ENCODE measurements around the gene SH3BGRL. TPM values are rescaled to one million over a fixed set of nuclear protein-coding genes. Genes with fewer than 3 reads are reported as not detected.

The SH3BGRL gene
- total RNA-seq, 6 experiments from 2014 or later: 12.4 to 35.3 (median 23.5) TPM

DNA sequence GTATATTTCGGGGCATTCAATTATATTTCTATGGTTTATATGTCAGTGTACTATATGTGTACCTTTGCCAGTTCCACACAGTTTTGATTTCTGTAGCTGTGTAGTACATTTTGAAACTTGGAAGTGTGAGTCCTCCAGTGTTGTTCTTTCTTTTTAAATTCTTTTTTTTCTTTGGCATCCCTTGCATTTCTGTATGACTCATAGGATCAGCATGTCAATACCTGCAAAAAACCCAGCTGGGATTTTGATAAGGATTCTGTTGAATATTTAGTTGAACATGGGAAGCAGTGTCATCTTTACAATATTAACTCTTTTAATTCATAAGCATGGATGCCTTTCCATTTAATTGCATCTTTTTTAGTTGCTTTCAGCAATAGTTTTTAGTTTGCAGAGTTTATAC lies 100.0 kb downstream of the SH3BGRL start:
- intact Hi-C loops (cut with DNase I): no loop called here
- 43% methylated on average over 1 of the region's 1 CpG for WGBS (ENCODE audit: insufficient coverage, low coverage, low lambda C conversion rate, missing lambda C conversion rate)
- ATAC-seq (no peak), DNase-seq (no peak)
- Histone ChIP-seq H3K9me3 (no peaks in the 10 kb centered on the region), H3K4me3 (no peak overlapping the region), H3K27ac (no peak overlapping the region), H3K27me3 (no peaks in the 10 kb centered on the region), H3K4me1 (no peaks in the 10 kb centered on the region), H3K36me3 (no peaks in the 10 kb centered on the region)
- TF ChIP-seq CTCF (IDR thresholded peaks at IDR 0.05) (no peak), POLR2A (IDR thresholded peaks at IDR 0.05) (no peak)

- Histone ChIP-seq H3K27me3 (no peaks in the 10 kb centered on the region), H3K4me1 (no peaks in the 10 kb centered on the region), H3K27ac (no peak overlapping the region), H3K4me3 (no peak overlapping the region), H3K9me3 (no peaks in the 10 kb centered on the region), H3K36me3 (no peaks in the 10 kb centered on the region)
- TF ChIP-seq CTCF (IDR thresholded peaks at IDR 0.05) (no peak), POLR2A (IDR thresholded peaks at IDR 0.05) (no peak)
- DNase-seq (no peak), ATAC-seq (no peak)
- intact Hi-C loops (cut with DNase I): no loop called here
Observed at GRCh38 chrX:81304563-81304962, 102.7 kb downstream of the SH3BGRL start.

- TF ChIP-seq POLR2A (IDR thresholded peaks at IDR 0.05) (no peak), CTCF (IDR thresholded peaks at IDR 0.05) (no peak)
- intact Hi-C loops (cut with DNase I): no loop called here
Observed at GRCh38 chrX:81305240-81305639, 103.3 kb downstream of the SH3BGRL start.

GRCh38 chrX:81308086-81308829 lies 106.4 kb downstream of the SH3BGRL start:
- Histone ChIP-seq H3K9me3 (no peaks in the 10 kb centered on the region), H3K27me3 (no peaks in the 10 kb centered on the region), H3K4me3 (no peak overlapping the region), H3K4me1 (no peaks in the 10 kb centered on the region), H3K27ac (no peak overlapping the region), H3K36me3 (no peaks in the 10 kb centered on the region)
- intact Hi-C loops (cut with DNase I): no loop called here
- ATAC-seq: peak in 1 of 4 donors; percentile 17
- TF ChIP-seq CTCF (IDR thresholded peaks at IDR 0.05) (no peak), POLR2A (IDR thresholded peaks at IDR 0.05) (no peak)
- WGBS (ENCODE audit: insufficient coverage, low coverage, low lambda C conversion rate, missing lambda C conversion rate): 60% methylated on average over 2 of the region's 7 CpGs
- no peak for DNase-seq

More at GRCh38 chrX:81305240-81305639, 103.3 kb downstream of the SH3BGRL start:
- Histone ChIP-seq H3K4me3 (no peak overlapping the region), H3K36me3 (no peaks in the 10 kb centered on the region), H3K9me3 (no peaks in the 10 kb centered on the region), H3K27ac (no peak overlapping the region), H3K27me3 (no peaks in the 10 kb centered on the region), H3K4me1 (no peaks in the 10 kb centered on the region)
- no peak for DNase-seq
- WGBS (ENCODE audit: insufficient coverage, low coverage, low lambda C conversion rate, missing lambda C conversion rate): 43% methylated on average over 1 of the region's 1 CpG
- no peak for ATAC-seq

Measured in right lobe of liver (tissue), 6 donors.